Esophagus (tissue), 2 donors: ENCODE data around the gene OGDHL. TPM values are rescaled to one million over a fixed set of nuclear protein-coding genes. Genes with fewer than 3 reads are reported as not detected.
"Not testable (repeated sequence)": the region's sequence is repeated elsewhere in the genome, so short reads cannot be mapped to it uniquely, and the experiment has no call there.

Experiments used
- H3K27ac ChIP-seq, 2 donors: one replicate each; pipeline ENCODE4 v1.5.1; 2013; ENCODE audit warnings: low read depth in 2 of 2, mild to moderate bottlenecking in 2 of 2, inconsistent platforms in 1 of 2, low read length in 1 of 2, moderate library complexity in 1 of 2
- H3K27me3 ChIP-seq, 2 donors: one replicate each; pipeline ENCODE4 v1.6.1; 2013; ENCODE audit warnings: low read length in 2 of 2, control low read depth in 1 of 2, mild to moderate bottlenecking in 1 of 2; ENCODE audit not compliant: insufficient read depth in 2 of 2, control insufficient read depth in 1 of 2
- H3K36me3 ChIP-seq, 2 donors: one replicate each; pipeline ENCODE4 v1.6.1; 2013; ENCODE audit warnings: low read length in 1 of 2; ENCODE audit not compliant: control insufficient read depth in 2 of 2, insufficient read depth in 2 of 2
- H3K4me1 ChIP-seq, 2 donors: one replicate each; pipeline ENCODE4 v1.6.1; 2013; ENCODE audit warnings: low read length in 1 of 2; ENCODE audit not compliant: control insufficient read depth in 2 of 2, insufficient read depth in 2 of 2
- H3K4me3 ChIP-seq, 2 donors: one replicate each; pipeline ENCODE4 v1.5.1; 2013; ENCODE audit warnings: low read length in 2 of 2, mild to moderate bottlenecking in 2 of 2, low read depth in 1 of 2, moderate library complexity in 1 of 2
- H3K9me3 ChIP-seq, 2 donors: one replicate each; pipeline ENCODE4 v1.6.1; 2013; ENCODE audit warnings: mild to moderate bottlenecking in 2 of 2, low read depth in 1 of 2, low read length in 1 of 2, moderate library complexity in 1 of 2; ENCODE audit not compliant: control insufficient read depth in 2 of 2, insufficient read depth in 1 of 2
- WGBS, 2 donors: extraction: QIAGEN DNeasy Blood & Tissue Kit; methylation state at CpG; one replicate each; pipeline ENCODE4 v1.1.7; 2013; 5-methylcytosine and 5-hydroxymethylcytosine counted together
- polyA plus RNA-seq, 2 donors: library from polyadenylated mRNA; stranded (reverse); fragments of 200-250 nt; gene quantifications; one replicate each; pipeline ENCODE4 v1.2.3, GENCODE V29; 2013
- donor health status: healthy with polysubstance abuse.
- donor health status: Bipolar disorder and iron deficiency.

OGDHL gene
- polyA plus RNA-seq, 2 donors = 0.10 to 0.16 TPM

- Histone ChIP-seq H3K36me3 (no peaks in the 10 kb centered on the region), H3K9me3 (peaks cover 0 to 3% of the 10 kb centered on the region in 2 donors), H3K27me3 (no peaks in the 10 kb centered on the region), H3K4me3 (no peak overlapping the region), H3K27ac (no peak overlapping the region), H3K4me1 (peaks cover 0 to 7% of the 10 kb centered on the region in 2 donors)
- WGBS, 2 donors = 71 to 76% methylated on average over 10 of the region's 10 CpGs
Measured at GRCh38 chr10:49759787-49760551, 2.2 kb downstream of the OGDHL start.

- Histone ChIP-seq H3K9me3 (peaks cover 0 to 3% of the 10 kb centered on the region in 2 donors), H3K36me3 (no peaks in the 10 kb centered on the region), H3K4me3 (no peak overlapping the region), H3K27ac (no peak overlapping the region), H3K4me1 (peaks cover 0 to 7% of the 10 kb centered on the region in 2 donors), H3K27me3 (no peaks in the 10 kb centered on the region)
- 85 to 88% methylated on average over 15 of the region's 15 CpGs for WGBS, 2 donors
Measured at GRCh38 chr10:49758249-49758930, 3.7 kb downstream of the OGDHL start.

GRCh38 chr10:49756641-49757040, 5.5 kb downstream of the OGDHL start:
- WGBS, 2 donors = 80 to 94% methylated on average over 6 of the region's 6 CpGs
- H3K4me3 ChIP-seq = no peak overlapping the region
- no peaks in the 10 kb centered on the region for H3K9me3 ChIP-seq
- H3K4me1 ChIP-seq = peaks cover 0 to 3% of the 10 kb centered on the region in 2 donors
- H3K27me3 ChIP-seq = no peaks in the 10 kb centered on the region
- H3K36me3 ChIP-seq = no peaks in the 10 kb centered on the region
- H3K27ac ChIP-seq = no peak overlapping the region

GRCh38 chr10:49756031-49756430, 6.1 kb downstream of the OGDHL start:
- Histone ChIP-seq H3K4me1 (peaks cover 0 to 3% of the 10 kb centered on the region in 2 donors), H3K27me3 (no peaks in the 10 kb centered on the region), H3K9me3 (no peaks in the 10 kb centered on the region), H3K36me3 (no peaks in the 10 kb centered on the region), H3K27ac (no peak overlapping the region), H3K4me3 (no peak overlapping the region)
- WGBS, 2 donors = 84 to 86% methylated on average over 3 of the region's 3 CpGs

- H3K36me3 ChIP-seq = not testable (repeated sequence)
Measured at GRCh38 chr10:49754951-49755350, 7.2 kb downstream of the OGDHL start.

GRCh38 chr10:49752584-49752983, 9.5 kb downstream of the OGDHL start:
- Histone ChIP-seq H3K36me3 (no peaks in the 10 kb centered on the region), H3K27ac (no peak overlapping the region), H3K27me3 (no peaks in the 10 kb centered on the region), H3K9me3 (no peaks in the 10 kb centered on the region), H3K4me3 (no peak overlapping the region), H3K4me1 (peaks cover 0 to 3% of the 10 kb centered on the region in 2 donors)
- WGBS, 2 donors = 89 to 90% methylated on average over 7 of the region's 7 CpGs

More at GRCh38 chr10:49754951-49755350, 7.2 kb downstream of the OGDHL start:
- H3K27ac ChIP-seq, H3K27me3 ChIP-seq, H3K9me3 ChIP-seq, H3K4me3 ChIP-seq, H3K4me1 ChIP-seq: not testable (repeated sequence)
- 81% methylated on average over 7 of the region's 7 CpGs for WGBS, 2 donors

GRCh38 chr10:49751636-49752510, 10.2 kb downstream of the OGDHL start:
- Histone ChIP-seq H3K4me1 (peaks cover 0 to 3% of the 10 kb centered on the region in 2 donors), H3K27me3 (no peaks in the 10 kb centered on the region), H3K9me3 (no peaks in the 10 kb centered on the region), H3K27ac (no peak overlapping the region), H3K4me3 (no peak overlapping the region), H3K36me3 (no peaks in the 10 kb centered on the region)
- 81 to 82% methylated on average over 20 of the region's 20 CpGs for WGBS, 2 donors

GRCh38 chr10:49751216-49751615, 10.9 kb downstream of the OGDHL start:
- Histone ChIP-seq H3K9me3 (no peaks in the 10 kb centered on the region), H3K27me3 (no peaks in the 10 kb centered on the region), H3K4me1 (no peaks in the 10 kb centered on the region), H3K36me3 (no peaks in the 10 kb centered on the region), H3K27ac (no peak overlapping the region), H3K4me3 (no peak overlapping the region)
- WGBS, 2 donors = 84 to 94% methylated on average over 5 of the region's 5 CpGs

- no peak overlapping the region for H3K4me3 ChIP-seq
- no peaks in the 10 kb centered on the region for H3K4me1 ChIP-seq
- no peaks in the 10 kb centered on the region for H3K27me3 ChIP-seq
- H3K27ac ChIP-seq = no peak overlapping the region
- no peaks in the 10 kb centered on the region for H3K36me3 ChIP-seq
- WGBS, 2 donors = 84 to 94% methylated on average over 8 to 9 of the region's 9 CpGs
- H3K9me3 ChIP-seq = no peaks in the 10 kb centered on the region
Measured at GRCh38 chr10:49750546-49750945, 11.6 kb downstream of the OGDHL start.
